A673 (cell line): Measurements from ENCODE around the gene THADA.

Experiments used
- CTCF ChIP-seq: fragments of 300-800, 200-600 bp; sonication (generic); conservative IDR thresholded peaks from 2 replicates; pipeline ENCODE4 v1.5.1; 2017; ENCODE audit warnings: low read depth, mild to moderate bottlenecking, antibody characterized with exemption, low read length, moderate library complexity, mixed read lengths
- EZH2 ChIP-seq: fragments of 200-600 bp; sonication (generic); IDR thresholded peaks from 2 replicates; pipeline ENCODE4 v1.6.1; 2017; ENCODE audit warnings: borderline replicate concordance, low read depth, mild to moderate bottlenecking, mixed read lengths, antibody characterized with exemption, low read length; ENCODE audit not compliant: poor library complexity, severe bottlenecking

- TF ChIP-seq CTCF: no peak
- no peak for TF ChIP-seq EZH2
Observed at GRCh38 chr2:43285987-43286386, 309.9 kb downstream of the THADA start.
